NOMO-1 treated with DMSO at 0.1 percent for 48 hours (cell line): ENCODE results near the gene SMYD3.
A peak's percentile ranks its signal among the peaks of the same experiment; 100 is the strongest.

Experiments used
- DNase-seq: peaks from one replicate; lab custom pipeline; 2025; ENCODE audit not compliant: unreplicated experiment; lab: John Stamatoyannopoulos, UW

Gene SMYD3

GRCh38 chr1:246158131-246158530 lies 348.9 kb downstream of the SMYD3 start:
- DNase-seq = no peak

DNA sequence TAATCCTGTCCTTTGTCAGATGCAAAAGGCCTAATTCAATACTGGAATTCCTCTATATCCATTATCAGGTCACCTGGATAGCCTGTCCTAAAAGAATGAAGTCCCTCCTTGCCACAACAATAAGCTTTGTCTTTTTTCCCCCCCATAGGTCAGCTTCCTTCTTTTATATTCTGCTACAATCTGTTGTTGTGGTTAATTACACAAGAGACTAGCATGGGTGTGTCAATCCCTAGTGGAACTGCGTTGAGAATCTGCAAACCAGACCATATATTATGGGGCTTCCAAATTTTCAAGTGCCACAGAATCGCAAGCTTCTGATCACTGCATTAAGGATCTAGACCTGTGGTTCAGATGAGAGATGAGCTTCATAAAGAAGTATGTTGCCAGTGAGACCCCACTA lies 349.6 kb downstream of the SMYD3 start:
- DNase-seq = peak; percentile 83

- no peak for DNase-seq
Observed at GRCh38 chr1:246156847-246157246, 350.2 kb downstream of the SMYD3 start.

DNA sequence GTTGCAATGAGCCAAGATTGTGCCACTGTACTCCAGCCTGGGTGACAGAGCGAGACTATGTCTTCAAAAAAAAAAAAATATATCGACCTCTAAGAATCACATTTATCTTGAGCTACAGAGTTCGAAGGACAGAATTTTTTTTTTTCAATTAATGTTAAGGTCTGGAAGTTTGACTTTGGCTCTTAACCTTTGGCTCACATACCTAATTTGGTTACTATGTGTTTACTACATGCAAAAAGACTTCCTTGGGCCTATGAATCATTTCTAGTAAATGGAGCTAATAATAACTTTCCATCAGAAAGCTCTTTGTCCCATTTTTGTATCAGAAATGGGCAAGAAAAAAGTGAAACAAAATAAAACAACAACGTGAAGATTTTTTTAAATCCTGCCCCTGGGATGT lies 351.2 kb downstream of the SMYD3 start:
- no peak for DNase-seq

GRCh38 chr1:246153796-246154212 lies 353.3 kb downstream of the SMYD3 start:
- DNase-seq = peak; percentile 54

DNA sequence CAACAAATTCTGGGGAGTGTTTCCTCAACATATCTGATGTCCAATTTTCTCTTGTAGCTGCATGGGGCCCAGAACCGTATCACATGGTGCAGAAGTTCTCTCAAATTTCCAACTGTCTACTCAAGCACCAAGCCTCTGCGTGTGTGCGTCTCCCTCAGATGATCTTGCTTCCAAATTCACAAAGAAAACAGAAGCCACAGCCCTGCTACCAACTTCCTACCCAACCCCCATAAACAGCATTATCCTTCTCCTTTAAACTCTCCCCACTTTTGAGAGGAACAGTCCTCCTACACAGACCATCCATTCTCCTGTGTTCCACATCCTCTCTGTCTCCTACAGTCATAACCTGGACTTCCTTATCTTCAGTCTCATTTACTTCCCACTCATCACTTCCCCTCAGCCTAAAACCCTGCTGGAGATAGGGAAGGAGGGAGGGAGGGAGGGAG lies 354.1 kb downstream of the SMYD3 start:
- DNase-seq = peak; percentile 8

- no peak for DNase-seq
Observed at GRCh38 chr1:246151796-246152434, 355.2 kb downstream of the SMYD3 start.

GRCh38 chr1:246149543-246149942 lies 357.5 kb downstream of the SMYD3 start:
- no peak for DNase-seq

- DNase-seq = no peak
Observed at GRCh38 chr1:246147524-246148461, 359.3 kb downstream of the SMYD3 start.

- DNase-seq = no peak
Observed at GRCh38 chr1:246146804-246147523, 360.1 kb downstream of the SMYD3 start.

GRCh38 chr1:246145900-246146299 lies 361.2 kb downstream of the SMYD3 start:
- DNase-seq = no peak

DNA sequence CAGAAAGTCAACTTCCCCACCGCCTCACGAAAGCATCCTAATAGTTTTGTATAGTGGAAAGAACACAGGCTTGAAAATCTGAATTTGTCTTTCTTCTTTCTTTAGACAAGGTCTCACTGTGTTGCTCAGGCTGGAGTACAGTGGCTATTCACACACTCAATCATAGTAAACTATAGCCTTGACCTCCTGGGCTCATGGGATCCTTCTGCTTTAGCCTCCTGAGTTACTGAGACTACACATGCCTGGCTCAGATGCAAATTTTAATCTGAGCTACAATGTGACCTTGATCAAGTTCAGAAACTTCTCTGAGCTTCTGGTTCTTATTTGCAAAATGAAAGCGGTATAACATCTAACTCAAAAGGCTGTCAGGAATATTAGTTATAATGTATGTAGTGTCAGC lies 362.1 kb downstream of the SMYD3 start:
- no peak for DNase-seq

- DNase-seq = no peak
Observed at GRCh38 chr1:246142320-246142893, 364.7 kb downstream of the SMYD3 start.

- DNase-seq = no peak
Observed at GRCh38 chr1:246141306-246141705, 365.8 kb downstream of the SMYD3 start.

DNA sequence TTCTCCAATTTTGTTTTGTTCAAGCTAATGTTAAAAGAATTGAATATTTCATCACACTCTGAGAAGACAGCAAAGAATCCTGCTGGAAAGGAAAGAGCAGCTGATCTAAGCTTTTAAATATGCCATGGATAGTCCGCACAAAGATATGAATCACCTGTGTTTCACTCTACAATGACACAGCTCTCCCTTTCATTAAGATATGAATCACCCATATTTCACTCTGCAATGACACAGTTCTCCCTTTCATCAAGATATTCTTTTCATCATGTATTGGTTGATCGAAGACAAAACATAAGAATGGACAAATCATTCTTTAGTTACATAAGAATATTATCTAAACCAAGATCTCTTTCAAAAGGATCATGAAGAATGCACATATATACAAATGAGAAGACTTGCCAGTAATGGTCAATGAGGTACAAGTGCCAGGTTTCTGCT lies 367.3 kb downstream of the SMYD3 start:
- no peak for DNase-seq

DNA sequence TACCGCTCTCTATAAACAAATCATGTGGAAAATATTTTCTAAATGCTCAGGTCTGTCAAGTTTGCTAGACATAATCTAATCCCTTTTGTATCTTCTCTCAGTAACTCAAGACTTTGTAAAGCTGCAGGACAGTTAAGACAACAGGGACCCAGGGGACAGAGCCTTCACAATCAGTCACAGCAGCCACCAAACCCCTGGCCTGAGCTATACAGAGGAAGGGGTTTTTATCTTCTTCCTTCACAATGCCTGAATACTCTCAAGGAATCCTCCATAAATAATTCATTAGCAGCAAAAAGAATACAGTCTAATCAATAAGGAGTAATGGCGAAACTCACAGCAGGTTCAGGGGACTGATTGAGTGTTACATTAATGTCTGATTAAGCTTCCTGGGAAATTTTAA lies 368.3 kb downstream of the SMYD3 start:
- no peak for DNase-seq

DNA sequence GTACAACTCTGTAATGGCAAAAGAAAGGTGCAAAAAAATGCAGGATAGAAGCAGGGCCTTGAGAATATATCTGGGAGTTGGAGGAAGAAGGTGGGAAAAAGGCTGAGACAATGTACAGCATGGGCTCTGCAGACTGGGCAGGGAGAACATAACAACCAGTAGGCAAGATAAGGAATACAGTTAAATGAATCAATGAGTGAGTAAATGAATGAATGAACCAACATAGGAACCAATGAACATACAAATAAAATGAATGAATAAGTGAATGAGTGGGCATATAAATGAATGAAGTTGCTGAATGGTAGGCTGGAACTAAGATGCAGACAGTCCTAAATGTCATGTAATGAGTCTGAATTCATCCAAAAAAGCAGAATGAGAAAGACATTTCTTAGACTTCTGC lies 370.6 kb downstream of the SMYD3 start:
- DNase-seq = no peak

DNA sequence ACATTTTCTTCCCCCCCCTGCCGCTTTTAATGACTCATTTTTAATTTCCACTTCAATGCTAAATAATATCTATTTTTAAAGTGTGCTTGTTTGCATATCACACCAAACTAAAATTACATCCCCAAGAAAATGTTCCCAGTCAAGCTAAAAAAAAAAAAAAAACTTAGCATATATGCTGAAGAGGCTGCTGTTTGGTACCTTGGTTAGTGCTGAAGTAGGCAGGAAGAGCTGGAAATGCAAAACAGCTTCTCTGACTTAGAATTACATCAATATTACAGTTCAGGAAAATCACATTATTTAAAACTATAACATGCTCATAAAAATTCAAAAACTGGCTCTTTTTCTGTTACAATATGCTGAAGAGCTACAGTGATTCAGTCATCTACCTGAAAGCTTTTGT lies 372.3 kb downstream of the SMYD3 start:
- DNase-seq = no peak

DNA sequence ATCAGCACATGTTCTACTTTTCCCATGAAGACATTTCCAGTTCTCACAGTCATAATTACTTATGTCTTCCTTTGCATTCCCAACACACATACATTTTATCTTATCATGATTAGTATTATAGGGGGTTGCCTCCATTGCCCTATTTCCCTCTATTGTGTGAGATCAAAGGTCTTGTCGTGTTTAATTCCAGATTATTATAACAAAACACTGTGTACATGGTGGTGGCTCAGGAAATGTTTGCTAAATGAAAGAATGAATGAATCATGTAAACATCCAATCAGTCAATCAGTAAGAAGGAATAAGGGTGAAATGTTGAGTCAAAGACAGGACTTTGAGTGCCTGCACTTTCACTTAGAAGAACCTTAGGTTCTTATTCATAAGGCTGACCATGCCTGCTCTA lies 376.0 kb downstream of the SMYD3 start:
- DNase-seq = no peak

DNA sequence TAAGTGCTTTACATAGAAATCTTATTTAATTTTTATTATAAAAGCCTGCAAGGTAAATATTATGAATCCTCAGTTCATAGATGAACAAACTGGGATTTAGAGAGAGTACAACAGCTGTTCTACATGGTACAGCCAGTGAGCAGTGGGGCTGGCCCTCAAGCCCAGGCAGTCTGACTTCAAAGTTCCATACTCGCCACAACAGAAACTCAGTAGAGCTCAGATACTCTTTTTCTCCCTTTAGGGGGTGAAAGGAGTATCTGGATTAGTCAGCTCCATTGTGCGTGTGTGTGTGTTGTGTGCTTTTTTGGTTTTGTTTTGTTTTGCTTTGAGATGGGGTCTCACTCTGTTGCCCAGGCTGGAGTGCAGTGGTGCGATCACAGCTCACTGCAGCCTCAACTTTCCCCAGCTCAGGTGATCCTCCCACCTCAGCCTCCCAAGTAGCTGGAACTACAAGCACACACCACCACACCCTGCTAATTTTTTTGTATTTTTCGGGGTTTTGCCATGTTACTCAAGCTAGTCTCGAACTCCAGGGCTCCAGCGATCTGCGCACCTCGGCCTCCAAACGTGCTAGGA lies 378.5 kb downstream of the SMYD3 start:
- DNase-seq = no peak

DNA sequence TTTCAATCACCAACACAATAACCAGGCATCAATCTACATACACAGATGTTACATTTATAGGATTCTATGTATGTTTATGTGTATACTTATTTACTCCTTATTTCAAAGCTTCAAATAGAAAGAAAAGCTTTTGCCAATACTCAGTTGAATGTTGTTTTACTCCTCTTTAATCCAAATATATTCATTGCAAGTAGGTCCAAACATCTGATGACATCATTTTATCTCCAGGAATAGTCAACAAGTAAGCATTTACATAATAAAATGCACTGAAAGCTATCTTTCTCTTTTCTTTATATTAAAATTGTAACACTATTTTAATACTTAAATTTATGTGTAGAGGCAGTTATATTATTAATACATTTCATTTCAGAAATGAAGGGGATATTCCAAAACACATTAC lies 380.5 kb downstream of the SMYD3 start:
- no peak for DNase-seq
